Heart left ventricle (tissue), 13 donors: ENCODE results near the gene CEACAM4.

ENCODE experiments used
- CTCF ChIP-seq, 12 donors: fragments of 200-600 bp; sonication (generic) in 4 of 12; IDR thresholded peaks; one replicate each; pipeline versions ENCODE4 v1.5.0 to v1.8.0; 2018 to 2022; ENCODE audit warnings: antibody characterized with exemption in 12 of 12, mild to moderate bottlenecking in 5 of 12
- POLR2A ChIP-seq, 2 donors: fragments of 450-650 bp; IDR thresholded peaks; one replicate each; pipeline ENCODE4 v1.6.1; 2017; ENCODE audit warnings: antibody characterized with exemption in 2 of 2, mild to moderate bottlenecking in 2 of 2, moderate library complexity in 2 of 2
- donor health status: ischemic (EF 13 %, LVEDD 7.1; RV severe dilation, severe dysfunction).
- donor health status: DM: no; HTN: yes; CAD: no.
- donor health status: DM: no; HTN: no; CAD: no.
- donor health status: ischemic (EF 25% LVEDD 6.9; RV normal size, moderate dysfunction).
- donor health status: ischemic (EF 25% LVEDD 5.7; RV mildly dilated, moderate dysfunction).
- donor health status: ischemic (EF 35%, LVEDD 5.7; RV mildly dilated, moderate dysfunction).
- donor health status: nonischemic (EF 11% LVEDD 7.7; RV severe dilation, severe dysfunction).
- donor health status: DM: yes; HTN: yes; CAD: no.
- donor health status: PGD.
- donor health status: ischemic (EF 29% LVEDD 5.4; RV normal size, mild dysfunction).
- donor health status: nonischemic (EF 23%, LVEDD 6.1; RV moderate dilation, normal function).

GRCh38 chr19:41657157-41657556, 30.3 kb upstream of the CEACAM4 start:
- no peak for TF ChIP-seq CTCF (IDR thresholded peaks at IDR 0.05)
- no peak for TF ChIP-seq POLR2A (IDR thresholded peaks at IDR 0.05)
